HG02763 (cell line): ENCODE results near the gene ARHGEF4.

Experiments used
- ATAC-seq: cut with Tn5 transposase; IDR thresholded peaks from one replicate; pipeline ENCODE4 v1.9.1; 2021; ENCODE audit warnings: mild to moderate bottlenecking, moderate library complexity; ENCODE audit not compliant: unreplicated experiment

The ARHGEF4 gene, protein sequence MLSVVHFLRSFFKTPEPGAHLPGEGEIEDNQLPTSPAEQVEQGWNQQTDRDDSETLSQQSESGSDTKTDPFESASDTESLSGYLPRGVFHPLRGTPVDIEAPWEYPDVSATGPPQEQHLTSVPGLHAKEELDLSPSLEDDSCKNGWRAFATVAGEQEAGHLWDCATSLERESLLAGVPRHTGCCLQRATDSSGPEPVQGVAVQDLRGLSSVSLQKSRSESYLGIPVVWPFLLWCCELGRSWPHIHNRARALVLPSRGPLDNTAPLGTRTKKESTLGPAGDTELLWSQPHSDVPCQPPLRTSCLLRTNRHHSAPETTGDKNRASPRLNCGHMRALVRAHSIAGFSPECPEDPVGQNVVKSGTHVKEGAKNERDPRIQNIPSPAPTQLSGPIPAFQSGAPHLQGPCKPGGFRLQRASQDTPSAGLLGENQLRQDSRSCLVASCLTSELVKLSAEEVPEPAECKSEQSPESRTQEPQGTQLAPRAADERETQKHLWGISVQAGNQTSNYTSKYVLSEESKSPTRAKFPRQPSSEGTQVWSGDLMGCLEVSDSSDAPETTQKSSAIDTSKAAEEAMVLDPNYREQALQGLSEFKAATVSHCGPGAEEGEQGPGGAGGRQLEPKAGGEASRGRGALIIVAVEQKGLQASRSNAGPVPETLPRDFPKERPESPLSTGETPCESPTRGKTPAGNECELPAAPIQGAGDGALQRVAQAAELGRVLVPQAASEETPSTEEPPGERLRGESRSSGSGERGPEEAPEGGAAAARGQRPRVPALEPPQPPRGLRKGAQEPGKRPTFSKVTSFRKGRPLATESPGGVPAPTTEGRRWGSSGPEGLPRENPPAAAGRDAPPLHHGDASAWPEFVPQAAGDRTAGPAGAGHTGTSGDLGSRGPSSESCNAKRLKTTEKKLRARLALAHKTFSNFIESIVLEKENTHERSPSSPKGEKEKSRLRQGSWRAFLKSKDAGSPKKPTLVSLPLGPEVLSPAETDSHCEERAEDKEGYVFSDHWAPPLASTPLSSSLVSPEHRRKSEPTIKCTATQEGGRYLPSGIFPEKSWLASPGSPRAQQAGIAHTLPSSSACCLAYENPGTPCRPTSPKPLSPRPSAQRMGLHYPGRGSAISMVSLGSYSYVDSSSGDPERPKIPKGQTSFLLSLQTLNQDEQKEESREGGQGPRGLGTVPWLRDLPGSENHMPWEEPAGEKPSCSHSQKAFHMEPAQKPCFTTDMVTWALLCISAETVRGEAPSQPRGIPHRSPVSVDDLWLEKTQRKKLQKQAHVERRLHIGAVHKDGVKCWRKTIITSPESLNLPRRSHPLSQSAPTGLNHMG (N-terminal part only)

DNA sequence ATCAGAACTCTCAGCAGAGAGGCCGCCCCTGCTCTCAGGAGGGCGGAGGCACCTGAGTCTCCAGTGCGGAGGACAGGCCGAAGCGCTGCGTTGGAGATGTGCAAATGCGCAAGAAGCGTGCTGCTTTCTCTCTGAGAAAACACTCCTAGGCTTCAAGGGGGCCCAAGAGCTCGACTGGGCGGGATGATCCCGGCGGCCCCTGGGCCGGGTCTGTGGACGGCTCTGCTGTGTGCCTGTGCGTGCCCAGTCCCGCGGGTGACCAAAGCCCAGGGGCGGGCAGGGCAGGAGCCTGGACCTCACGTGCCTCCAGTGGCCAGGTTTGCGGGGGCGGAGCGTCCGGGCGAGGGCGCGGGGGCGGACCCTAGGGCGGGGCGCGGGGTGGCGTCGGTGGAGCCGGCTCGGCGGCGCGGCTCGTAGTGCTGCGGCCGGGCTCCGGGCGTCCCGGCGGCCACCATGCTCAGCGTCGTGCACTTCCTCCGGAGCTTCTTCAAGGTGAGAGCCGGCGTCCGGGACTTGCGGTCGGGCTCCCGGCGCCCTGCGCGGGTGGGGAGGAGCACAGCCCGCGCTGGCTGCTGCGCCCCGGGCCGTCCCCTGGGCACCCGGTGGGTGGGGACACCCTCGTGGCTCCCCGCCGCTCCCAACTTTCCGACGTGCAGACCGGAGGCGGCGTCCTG is at the start of gene ARHGEF4:
Gene ARHGEF4 (plus strand): TSS at position 414 of the 674 bp plus-strand sequence. CDS start 40 bp downstream, at position 454.
- no peak for ATAC-seq

DNA sequence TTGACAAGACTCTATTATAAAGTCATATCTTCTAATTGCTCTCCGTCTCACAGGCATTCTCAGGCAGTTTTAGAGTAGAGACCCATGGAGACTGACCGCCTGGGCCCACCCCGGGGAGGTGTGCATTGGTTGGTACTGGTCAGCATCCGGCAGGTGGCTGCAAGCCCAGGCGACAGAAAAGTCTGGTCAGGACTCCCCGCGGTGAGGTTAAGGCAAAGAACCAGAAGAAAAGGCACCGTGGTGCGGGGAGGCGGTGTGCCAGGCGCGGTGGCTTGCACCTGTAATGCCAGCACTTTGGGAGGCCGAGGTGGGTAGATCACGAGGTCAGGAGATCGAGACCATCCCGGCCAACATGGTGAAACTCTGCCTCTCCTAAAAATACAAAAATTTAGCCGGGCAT is 48.9 kb upstream of the ARHGEF4 start:
- ATAC-seq: no peak

DNA sequence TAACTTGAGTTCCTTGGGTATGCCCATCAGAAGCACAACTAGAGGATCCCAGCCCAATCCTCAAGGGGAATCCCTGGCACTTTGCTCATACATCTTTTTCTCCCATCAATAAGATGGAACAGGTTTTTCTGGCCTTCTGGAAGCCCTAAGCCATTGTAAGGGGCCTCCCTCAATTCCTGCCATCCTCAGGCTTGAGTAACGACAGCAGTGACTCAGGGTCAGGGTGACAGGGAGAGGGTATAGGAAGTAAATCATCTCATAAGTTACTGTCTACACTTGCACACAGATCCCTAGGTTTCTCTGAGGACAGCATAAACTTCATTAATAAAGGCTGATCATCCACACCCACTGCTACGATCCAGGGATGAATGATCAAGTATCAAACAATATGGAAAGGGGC is 46.4 kb upstream of the ARHGEF4 start:
- no peak for ATAC-seq

DNA sequence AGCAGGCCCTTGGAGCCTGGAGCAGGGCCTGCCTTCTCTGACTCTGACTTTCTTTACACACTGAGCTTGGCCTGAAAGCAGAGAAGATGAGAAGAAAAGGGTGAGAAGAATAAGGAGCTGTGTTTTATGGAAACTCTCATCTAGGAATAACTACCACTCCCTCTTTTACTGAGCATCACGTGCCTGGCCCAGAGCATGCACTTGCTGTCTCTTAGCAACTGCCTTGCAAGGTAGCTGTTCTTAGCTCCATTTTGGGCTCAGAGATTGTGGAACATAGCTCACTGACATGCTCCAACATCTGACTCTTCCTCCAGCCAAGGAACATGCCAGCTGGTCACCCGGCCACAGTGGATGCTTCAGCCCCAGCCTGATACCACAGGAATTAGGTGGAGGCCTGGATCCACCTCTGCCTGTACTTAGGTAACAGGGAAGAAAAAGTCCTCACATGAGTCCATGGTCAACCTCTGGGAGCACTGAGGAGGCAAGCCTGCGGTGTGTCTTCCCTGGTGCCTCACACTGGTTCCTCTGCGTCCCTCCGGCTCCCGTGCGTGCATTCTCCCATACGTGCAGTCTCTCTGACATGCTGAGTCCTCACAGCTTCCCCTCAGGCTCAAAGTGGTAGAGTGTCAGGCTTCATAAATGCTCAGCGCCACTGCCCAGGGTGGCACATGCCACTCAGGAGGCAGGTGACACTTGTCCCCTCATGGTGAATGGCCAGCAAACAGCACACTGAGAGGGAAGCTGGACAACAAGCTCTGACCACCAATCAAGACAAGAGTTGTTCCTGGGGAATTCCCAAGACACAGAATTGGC is 45.7 kb upstream of the ARHGEF4 start:
- ATAC-seq: no peak

DNA sequence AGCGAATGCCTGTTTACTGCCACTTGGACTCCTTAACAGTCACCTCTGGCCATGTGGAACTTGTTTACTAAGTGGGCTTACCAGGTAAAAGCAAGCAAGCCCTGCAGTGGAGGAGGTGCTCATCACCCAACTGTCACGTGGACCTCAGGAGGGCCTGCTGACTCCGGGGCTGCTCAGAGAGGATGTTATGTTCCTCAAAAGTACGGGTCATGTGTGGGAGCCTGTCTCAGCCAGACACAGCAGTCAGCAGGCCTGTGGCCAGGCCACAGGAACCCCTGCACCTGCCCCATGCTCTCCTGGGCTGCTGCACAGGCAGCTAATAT is 45.1 kb upstream of the ARHGEF4 start:
- ATAC-seq: no peak

DNA sequence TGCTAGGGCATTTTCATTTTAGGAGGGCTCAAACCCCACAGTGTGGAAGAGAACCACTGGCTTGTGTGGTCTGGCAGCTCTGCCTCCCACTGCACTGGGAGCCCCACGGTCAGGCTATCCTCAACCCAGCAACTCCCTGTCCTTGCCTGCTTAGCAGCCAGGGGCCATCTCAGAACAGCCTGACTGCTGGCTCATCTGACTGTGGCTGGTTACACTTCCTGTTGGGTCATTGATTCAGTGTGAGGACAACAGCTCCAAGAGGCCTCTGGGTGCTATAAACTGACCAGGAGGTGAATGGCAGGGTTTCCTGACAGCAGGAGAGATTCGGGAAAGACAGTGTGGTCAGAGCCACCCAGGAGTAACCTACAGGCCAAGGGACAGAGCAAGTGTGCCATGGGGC is 41.3 kb upstream of the ARHGEF4 start:
- ATAC-seq: no peak

DNA sequence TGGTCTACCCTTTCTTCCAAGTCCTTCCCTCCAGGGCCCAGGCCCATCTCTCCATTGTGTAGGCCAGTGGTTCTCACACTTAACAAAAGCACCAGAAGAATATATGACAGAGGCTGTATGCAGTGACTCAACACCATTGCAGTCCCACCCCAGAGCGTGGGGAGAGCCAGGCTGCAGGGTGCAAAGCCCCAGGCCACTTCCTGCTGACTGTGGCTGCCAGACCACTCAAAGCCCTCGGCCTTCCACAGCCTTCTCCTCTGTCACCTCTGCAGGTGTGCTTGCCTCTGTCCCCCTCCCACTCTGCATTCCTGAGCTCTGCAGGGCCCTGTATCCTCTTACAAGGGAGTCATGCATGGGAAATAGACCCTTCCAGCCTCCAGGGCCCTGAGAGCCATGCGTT is 40.4 kb upstream of the ARHGEF4 start:
- no peak for ATAC-seq

DNA sequence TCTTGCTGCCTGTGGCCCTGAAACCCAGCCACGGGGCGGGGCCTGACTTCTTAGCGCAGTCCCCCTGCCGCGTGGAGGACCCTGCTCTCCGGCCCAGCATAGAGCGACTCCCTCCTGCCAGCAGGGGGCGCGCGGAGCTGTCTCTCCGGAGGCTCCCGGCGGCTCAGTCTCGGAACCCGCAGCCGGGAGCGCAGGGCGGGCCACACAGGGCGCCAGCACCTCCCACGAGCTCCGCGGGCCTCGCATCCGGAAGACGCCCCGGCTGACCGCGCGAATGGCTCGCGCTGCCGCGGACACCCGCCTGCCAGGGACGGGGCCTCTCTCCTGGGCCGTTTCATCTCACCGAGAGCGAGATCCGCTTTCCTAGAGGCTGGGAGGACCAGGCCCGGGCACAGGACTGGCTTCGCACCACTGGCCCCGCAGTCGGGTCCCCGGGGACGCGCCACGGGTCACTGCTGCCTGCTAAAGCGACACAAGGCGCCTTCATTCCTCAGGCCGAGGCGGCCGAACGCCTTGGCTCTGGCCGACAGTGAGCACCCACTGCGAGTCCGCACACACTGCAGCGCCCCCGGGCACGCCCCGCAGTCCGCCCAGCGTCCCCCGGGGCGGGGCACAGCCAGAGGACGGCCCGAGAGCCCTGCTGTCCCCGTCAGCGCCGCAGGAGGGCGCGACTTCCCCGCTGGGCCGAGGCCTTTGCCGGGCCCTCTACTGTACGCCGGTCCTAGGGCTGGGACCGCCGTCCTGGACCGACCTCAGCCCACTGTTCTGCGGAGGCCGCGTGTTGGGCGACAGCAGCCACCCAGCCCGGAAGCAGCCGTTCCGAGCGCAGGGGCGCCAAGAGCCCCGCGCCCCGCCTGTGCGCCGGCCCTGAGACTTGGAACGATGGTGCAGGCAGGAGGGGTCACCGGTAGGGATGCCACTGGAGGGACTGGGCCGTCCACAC is 39.0 kb upstream of the ARHGEF4 start:
- ATAC-seq: peak; percentile 92

DNA sequence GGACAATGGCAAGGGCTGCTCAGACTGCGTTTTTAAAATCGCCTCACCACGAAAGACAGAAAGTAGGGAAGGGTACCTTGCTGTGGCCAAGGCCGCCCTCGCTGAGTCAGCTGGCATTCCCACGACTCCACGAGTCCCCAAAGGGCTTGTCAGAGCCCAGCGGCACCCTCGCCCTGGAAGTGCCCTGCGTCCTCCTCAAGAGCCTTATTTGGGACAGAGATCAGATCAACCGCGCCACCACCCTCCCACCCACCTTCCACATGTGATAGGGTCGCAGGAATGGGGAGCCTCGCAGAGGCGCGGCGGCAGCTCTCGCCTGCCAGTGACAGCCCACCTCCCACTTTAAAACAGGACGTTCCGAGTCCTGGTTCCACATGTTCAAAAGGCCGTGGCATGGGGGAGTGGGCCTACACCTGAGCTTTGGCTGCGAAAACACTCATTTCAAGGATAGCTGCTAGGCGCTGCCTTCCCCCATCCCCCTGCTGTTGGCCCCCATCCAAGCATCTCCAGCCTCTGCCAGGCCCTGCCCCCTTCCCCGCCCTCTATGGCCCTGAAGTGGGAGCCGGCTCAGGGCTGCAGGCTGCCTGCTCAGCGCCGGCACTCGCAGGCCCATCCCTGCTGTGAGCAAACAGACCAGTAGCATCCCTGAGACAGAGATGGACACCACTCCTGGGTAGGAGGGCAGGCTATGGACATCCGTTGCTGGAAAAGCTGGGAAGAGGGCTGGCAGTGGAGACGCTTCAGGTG is 38.1 kb upstream of the ARHGEF4 start:
- ATAC-seq: no peak

DNA sequence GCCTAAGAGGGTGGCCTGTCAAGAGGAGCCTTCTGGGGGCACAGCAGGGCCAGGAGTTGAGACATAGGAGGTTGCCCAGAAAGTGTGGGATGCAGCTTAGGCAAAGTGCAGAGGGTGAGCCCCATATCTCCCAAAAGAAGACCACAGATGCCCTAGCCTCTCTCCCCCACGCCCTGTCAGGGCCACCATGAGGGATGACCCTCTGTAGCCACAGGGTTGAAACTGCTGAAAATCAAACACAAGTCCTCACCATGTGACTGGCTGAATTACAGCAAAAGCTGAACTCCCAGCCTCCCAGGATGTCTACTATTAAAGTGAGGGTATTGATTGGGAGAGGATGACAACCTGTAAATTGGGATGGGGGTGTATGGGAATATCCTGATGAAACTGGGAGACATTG is 37.4 kb upstream of the ARHGEF4 start:
- ATAC-seq: no peak

DNA sequence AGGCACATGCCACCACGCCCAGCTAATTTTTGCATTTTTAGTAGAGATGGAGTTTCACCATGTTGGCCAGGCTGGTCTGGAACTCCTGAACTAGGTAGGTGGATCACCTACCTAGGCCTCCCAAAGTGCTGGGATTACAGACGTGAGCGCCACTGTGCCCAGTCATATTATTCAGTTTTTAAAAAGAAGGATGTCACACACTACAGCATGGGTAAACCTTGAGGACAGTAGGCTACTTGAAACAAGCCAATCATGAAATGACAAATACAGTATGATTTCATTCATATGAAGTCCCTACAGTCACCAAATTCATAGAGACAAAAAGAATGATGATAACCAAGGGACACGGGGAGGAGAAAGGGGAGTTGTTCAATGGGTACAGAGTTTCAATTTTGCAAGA is 31.1 kb upstream of the ARHGEF4 start:
- ATAC-seq: no peak

DNA sequence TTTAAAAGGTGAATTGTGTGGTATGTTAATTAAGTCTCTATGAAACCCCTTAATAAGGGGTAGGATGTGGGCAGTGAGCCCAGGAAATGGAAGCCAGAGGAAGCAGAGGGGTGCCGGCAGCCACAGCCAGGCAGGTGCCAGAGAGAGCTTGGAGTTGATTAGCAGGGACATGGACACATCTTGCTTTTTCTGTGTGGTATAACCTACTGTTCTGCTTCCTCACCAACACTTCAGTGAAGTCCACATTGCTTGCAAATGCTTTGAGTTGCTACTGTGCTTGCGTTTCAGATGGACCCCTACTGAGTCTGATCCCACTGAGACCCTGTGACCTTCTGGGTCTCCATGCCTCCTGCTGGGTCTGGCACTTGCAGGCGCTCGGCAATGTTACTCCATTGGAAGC is 30.3 kb upstream of the ARHGEF4 start:
- ATAC-seq: no peak

DNA sequence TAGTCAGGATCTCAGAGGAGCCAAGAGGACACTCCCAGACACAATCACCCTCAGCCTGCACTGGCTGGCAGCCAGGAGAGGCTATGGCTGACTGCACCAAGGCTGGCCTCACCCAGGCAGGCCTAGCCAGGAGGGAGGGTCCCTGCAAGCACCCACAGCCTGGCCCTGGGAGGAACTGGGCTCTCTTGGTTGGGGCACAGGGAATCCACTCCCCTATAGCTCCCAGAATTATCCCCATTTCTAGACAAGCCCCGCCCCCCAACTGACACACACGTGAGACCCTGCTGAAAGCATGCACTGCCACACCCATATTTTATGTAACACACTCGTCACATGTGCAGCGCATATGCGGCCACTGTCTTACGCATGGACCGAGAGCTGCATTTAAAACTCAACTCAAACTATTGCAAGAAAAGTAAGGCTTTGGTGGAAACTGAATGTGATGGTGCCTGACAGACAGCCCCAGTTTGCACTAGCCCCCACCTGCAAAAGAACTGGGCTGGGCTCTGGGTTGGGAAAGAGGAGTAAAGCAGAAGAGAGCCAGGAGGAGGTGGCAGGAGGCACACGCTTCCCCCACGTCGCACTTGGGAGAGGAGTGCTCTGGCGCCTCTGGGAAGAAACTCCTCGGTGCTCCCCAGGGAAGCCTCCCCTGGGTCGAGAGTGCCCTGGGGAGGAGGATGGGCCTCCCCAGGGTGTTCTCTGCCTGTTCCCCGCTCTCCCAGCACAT is 28.9 kb upstream of the ARHGEF4 start:
- ATAC-seq: no peak

DNA sequence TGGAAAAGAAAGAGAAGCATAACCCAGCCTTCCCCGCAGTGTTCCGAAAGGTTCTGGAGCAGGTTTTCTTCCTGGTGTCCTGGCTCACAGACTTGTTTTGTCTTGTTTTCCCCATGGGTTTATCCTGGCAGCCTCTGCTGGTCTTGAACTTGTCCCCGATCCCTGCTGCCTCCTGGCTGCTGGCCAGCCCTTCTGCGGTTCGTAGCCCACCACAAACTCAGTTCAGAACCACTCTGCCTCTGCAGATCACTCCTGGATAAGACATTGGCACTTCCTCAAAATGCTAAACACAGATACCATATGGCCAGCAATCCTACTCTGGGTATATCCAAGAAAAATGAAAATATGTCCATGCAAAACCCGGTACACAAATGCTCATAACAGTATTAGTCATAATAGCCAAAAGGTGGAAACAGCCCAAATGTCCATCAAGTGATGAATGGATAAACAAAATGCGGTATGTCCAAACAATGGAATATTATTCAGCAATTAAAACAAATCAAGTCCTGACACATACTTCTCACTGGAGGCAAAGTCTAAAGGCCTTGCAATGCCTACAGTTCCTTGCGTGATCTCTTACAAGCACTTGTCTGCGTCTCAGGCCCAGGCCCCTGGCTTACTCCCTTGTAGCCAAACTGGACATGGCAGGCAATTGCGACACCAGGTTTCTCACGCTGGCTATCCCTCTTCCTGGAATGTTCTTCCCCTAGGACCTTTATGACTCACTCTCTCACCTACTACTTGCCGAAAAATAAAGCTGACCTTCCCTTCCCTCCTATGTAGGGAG is 28.0 kb upstream of the ARHGEF4 start:
- ATAC-seq: no peak

DNA sequence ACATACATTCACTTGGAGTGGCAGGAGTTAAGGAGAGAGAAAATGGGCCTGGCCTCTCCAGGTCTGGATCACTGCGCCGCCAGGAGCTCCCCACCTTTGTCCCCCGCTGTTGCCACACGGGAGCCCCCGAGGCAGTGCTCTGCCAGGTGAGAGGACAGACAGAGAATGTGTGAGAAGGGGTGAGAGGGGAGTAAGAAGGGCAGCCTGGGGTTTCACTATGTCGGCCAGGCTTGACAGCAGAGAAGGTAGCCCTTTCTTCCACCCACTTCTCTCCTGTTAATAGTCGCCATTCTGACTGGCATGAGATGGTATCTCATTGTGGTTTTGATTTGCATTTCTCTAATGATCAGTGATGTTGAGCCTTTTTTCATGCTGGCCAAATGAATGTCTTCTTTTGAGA is 26.2 kb upstream of the ARHGEF4 start:
- ATAC-seq: no peak

DNA sequence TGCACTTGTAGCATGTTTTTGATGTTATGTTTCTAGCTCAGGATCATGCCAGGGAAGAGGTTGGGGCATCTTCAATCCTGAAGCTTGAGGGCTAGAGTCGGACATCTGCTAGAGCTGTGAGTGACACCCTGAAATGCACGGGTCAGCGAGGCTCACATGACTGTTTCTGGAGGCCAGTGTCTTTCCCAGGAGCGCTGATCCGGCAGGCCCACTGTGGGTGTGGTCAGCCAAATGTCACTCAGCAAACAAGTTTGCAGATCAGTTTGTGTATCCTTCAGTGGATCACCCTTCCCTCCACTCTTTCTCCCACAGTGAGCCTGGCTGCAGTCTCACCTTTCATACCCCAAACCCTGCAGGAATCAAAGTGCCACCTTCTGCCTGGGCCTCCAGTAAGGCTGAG is 23.0 kb upstream of the ARHGEF4 start:
- no peak for ATAC-seq
